ENCODE results near the gene RNF187. TPM values are rescaled to one million over a fixed set of nuclear protein-coding genes. Genes with fewer than 3 reads are reported as not detected.
"Not testable (repeated sequence)": the region's sequence is repeated elsewhere in the genome, so short reads cannot be mapped to it uniquely, and the experiment has no call there.

RNF187 gene
- total and polyA plus RNA-seq, 4 experiments from 2014 or later: 15.3 to 73.4 (median 56.9) TPM

DNA sequence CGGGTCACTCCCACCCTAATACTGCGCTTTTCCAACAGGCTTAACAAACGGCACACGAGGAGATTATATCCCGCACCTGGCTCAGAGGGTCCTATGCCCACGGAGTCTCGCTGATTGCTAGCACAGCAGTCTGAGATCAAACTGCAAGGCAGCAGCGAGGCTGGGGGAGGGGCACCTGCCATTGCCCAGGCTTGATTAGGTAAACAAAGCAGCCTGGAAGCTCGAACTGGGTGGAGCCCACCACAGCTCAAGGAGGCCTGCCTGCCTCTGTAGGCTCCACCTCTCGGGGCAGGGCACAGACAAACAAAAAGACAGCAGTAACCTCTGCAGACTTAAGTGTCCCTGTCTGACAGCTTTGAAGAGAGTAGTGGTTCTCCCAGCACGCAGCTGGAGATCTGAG is 18.8 kb downstream of the RNF187 start:
- H3K4me3 Mint-ChIP-seq; intact Hi-C loops (cut with micrococcal nuclease); H3K4me1 Mint-ChIP-seq; H3K4me3 ChIP-seq (ENCODE audit: low read length in 2 of 2); H3K9me3 ChIP-seq (ENCODE audit: control insufficient read depth in 1 of 2, low read length in 2 of 2); H3K27ac Mint-ChIP-seq; POLR2A ChIA-PET (ENCODE audit: partially characterized antibody); H3K27me3 Mint-ChIP-seq; H3K27ac ChIP-seq (ENCODE audit: low read depth, low read length); H3K9me3 Mint-ChIP-seq; H3K27me3 ChIP-seq (ENCODE audit: insufficient read depth, low read length); H3K36me3 ChIP-seq (ENCODE audit: insufficient read depth, low read length); H3K36me3 Mint-ChIP-seq; H3K4me1 ChIP-seq (ENCODE audit: insufficient read depth, low read length); DNase-seq: not testable (repeated sequence)
- CTCF ChIA-PET (ENCODE audit: partially characterized antibody): interaction anchor here (1.3 kb wide), 1 partner anchor 375 kb away, joined by 3 read pairs; no protein-coding TSS in a partner anchor

DNA sequence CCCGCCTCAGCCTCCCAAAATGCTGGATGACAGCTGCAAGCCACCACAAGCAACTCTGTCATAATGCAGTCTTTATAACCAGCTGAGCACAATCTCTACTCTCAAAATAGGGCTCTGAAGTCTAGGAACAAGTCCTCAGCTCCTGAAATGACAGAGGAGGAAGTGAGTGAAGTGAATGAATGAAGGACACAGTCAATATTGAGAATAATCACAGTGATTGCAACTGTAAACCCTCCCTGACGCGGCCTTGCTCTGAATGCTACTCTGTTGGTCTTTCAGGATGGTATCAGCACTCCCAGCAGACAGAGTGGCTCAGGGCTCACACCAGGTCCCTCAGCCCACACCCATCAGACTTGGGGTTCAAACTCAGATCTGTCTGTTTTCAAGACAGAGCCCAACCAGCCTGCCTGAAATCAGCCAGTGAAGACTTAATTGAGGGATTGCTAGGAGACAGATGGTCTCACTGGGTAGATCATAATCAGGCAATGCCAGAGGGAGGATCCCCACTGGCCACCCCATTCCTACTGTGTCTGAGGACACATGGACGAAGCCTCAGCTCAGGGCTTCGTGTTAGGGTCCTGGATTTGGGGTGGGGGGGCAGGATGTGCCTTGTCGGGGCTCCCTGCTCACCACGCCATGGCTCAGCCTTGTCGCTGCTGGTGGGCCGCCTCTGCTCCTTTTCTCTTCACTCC is 20.9 kb downstream of the RNF187 start:
- H3K36me3 Mint-ChIP-seq: no peaks in the 10 kb centered on the region
- intact Hi-C loops (cut with micrococcal nuclease): no loop called here
- no peak overlapping the region for H3K4me3 Mint-ChIP-seq
- H3K27me3 Mint-ChIP-seq: peaks cover 2 to 5% of the 10 kb centered on the region in 2 donors
- no peaks in the 10 kb centered on the region for H3K36me3 ChIP-seq (ENCODE audit: insufficient read depth, low read length)
- no peaks in the 10 kb centered on the region for H3K27me3 ChIP-seq (ENCODE audit: insufficient read depth, low read length)
- H3K4me1 ChIP-seq (ENCODE audit: insufficient read depth, low read length): peaks cover 12% of the 10 kb centered on the region
- ChIA-PET CTCF (ENCODE audit: partially characterized antibody) (interaction anchor here (1.0 kb wide), 1 partner anchor 8 kb away, joined by 3 read pairs; no protein-coding TSS in a partner anchor), POLR2A (ENCODE audit: partially characterized antibody) (no interaction called here)
- H3K9me3 Mint-ChIP-seq: no peaks in the 10 kb centered on the region
- no peak overlapping the region for H3K27ac Mint-ChIP-seq
- H3K9me3 ChIP-seq (ENCODE audit: control insufficient read depth in 1 of 2, low read length in 2 of 2): no peaks in the 10 kb centered on the region
- peaks cover 5 to 12% (median 10%) of the 10 kb centered on the region in 4 donors for H3K4me1 Mint-ChIP-seq
- no peak overlapping the region for H3K27ac ChIP-seq (ENCODE audit: low read depth, low read length)
- no peak for DNase-seq
- no peak overlapping the region for H3K4me3 ChIP-seq (ENCODE audit: low read length in 2 of 2)

DNA sequence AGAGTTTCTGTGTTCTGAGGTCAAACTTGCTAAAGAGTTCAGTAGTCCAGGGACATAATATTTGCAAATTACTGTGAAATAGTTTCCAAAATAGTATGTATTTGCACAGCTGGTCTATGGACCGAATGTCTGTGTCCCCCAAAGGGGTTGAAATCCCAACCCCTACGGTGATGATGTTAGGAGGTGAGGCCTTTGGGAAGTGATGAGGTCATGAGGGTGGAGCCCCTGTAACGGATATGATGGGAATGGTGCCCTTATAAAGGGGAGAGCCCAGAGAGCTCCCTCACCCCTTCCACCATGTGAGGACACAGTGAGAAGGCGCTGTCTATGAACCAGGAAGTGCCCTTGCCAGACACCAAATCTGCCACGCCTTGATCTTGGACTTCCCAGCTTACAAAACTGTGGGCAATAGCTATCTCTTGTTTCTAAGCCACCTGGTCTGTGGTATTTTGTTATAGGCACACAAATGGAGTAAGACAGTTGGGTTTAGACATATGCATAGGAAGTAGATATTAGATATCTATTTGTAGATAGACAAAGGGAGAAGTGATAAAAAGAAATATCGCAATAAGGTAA is 21.7 kb downstream of the RNF187 start:
- Histone ChIP-seq H3K4me3 (ENCODE audit: low read length in 2 of 2) (no peak overlapping the region), H3K4me1 (ENCODE audit: insufficient read depth, low read length) (peaks cover 14% of the 10 kb centered on the region), H3K9me3 (ENCODE audit: control insufficient read depth in 1 of 2, low read length in 2 of 2) (no peaks in the 10 kb centered on the region), H3K27ac (ENCODE audit: low read depth, low read length) (no peak overlapping the region), H3K36me3 (ENCODE audit: insufficient read depth, low read length) (no peaks in the 10 kb centered on the region), H3K27me3 (ENCODE audit: insufficient read depth, low read length) (no peaks in the 10 kb centered on the region)
- Mint-ChIP-seq H3K36me3 (no peaks in the 10 kb centered on the region), H3K9me3 (no peaks in the 10 kb centered on the region), H3K4me3 (no peak overlapping the region), H3K27me3 (peaks cover 2 to 5% of the 10 kb centered on the region in 2 donors), H3K27ac (no peak overlapping the region), H3K4me1 (peaks cover 6 to 18% (median 12%) of the 10 kb centered on the region in 4 donors)
- POLR2A ChIA-PET (ENCODE audit: partially characterized antibody): no interaction called here
- CTCF ChIA-PET (ENCODE audit: partially characterized antibody): interaction anchor here (1.0 kb wide), 1 partner anchor 9 kb away, joined by 3 read pairs; no protein-coding TSS in a partner anchor
- no peak for DNase-seq
- intact Hi-C loops (cut with micrococcal nuclease): no loop called here

DNA sequence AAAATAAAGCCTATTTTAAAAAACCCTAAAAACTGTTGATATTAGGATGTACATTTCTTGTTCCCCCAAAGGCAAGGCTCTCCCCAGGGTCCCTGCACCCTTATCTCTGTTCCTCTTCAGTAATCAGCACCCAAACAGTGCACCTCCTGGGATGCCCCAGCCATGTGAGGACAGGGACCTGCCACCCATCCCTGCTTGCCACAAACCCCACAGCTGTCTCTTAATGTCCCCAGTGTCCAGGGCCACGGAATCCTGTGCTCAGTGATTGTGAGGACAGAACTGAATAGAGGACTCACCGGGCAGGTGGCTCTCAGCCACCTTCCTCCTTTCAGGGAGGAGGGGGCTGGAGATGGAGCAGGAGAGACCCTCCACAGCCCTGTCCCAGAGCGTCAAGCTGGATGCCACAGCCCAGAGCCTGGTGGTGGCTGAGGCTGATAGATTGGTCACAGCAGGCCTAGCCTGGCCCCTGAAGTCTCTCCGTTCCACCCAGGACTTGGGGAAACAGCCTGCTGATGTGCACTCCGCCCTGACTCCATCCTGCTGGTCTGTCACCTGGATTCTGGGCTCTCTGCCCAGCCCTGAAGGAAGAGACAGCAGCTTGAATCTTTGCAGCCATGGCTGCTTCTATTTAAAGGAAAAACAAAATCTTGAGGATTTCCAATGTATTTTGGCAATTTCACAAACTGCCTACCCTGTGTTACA is 23.1 kb downstream of the RNF187 start:
- Mint-ChIP-seq H3K4me3 (no peak overlapping the region), H3K27me3 (peaks cover 2 to 7% of the 10 kb centered on the region in 2 donors), H3K27ac (no peak overlapping the region), H3K4me1 (peaks cover 6 to 21% (median 13%) of the 10 kb centered on the region in 4 donors), H3K36me3 (no peaks in the 10 kb centered on the region), H3K9me3 (no peaks in the 10 kb centered on the region)
- no peaks in the 10 kb centered on the region for H3K36me3 ChIP-seq (ENCODE audit: insufficient read depth, low read length)
- H3K27ac ChIP-seq (ENCODE audit: low read depth, low read length): no peak overlapping the region
- no peaks in the 10 kb centered on the region for H3K27me3 ChIP-seq (ENCODE audit: insufficient read depth, low read length)
- no peaks in the 10 kb centered on the region for H3K9me3 ChIP-seq (ENCODE audit: control insufficient read depth in 1 of 2, low read length in 2 of 2)
- peaks cover 14% of the 10 kb centered on the region for H3K4me1 ChIP-seq (ENCODE audit: insufficient read depth, low read length)
- CTCF ChIA-PET (ENCODE audit: partially characterized antibody): interaction anchor here (3.5 kb wide), 1 partner anchor 10 kb away, joined by 14 read pairs; no protein-coding TSS in a partner anchor
- intact Hi-C loops (cut with micrococcal nuclease): no loop called here
- POLR2A ChIA-PET (ENCODE audit: partially characterized antibody): no interaction called here
- no peak for DNase-seq
- no peak overlapping the region for H3K4me3 ChIP-seq (ENCODE audit: low read length in 2 of 2)

- no peaks in the 10 kb centered on the region for H3K36me3 ChIP-seq (ENCODE audit: insufficient read depth, low read length)
- H3K27me3 ChIP-seq (ENCODE audit: insufficient read depth, low read length): no peaks in the 10 kb centered on the region
- H3K27ac Mint-ChIP-seq: peak overlapping the region in 2 of 7 donors; percentile 3 to 84
- ChIA-PET POLR2A (ENCODE audit: partially characterized antibody) (no interaction called here), CTCF (ENCODE audit: partially characterized antibody) (interaction anchor here (3.5 kb wide), 1 partner anchor 10 kb away, joined by 14 read pairs; no protein-coding TSS in a partner anchor)
- H3K36me3 Mint-ChIP-seq: no peaks in the 10 kb centered on the region
- no peak overlapping the region for H3K27ac ChIP-seq (ENCODE audit: low read depth, low read length)
- H3K4me1 Mint-ChIP-seq: peaks cover 7 to 21% (median 13%) of the 10 kb centered on the region in 4 donors
- no peak overlapping the region for H3K4me3 ChIP-seq (ENCODE audit: low read length in 2 of 2)
- no peaks in the 10 kb centered on the region for H3K9me3 Mint-ChIP-seq
- no peaks in the 10 kb centered on the region for H3K9me3 ChIP-seq (ENCODE audit: control insufficient read depth in 1 of 2, low read length in 2 of 2)
- peaks cover 3 to 7% of the 10 kb centered on the region in 2 donors for H3K27me3 Mint-ChIP-seq
- intact Hi-C loops (cut with micrococcal nuclease): no loop called here
- peaks cover 14% of the 10 kb centered on the region for H3K4me1 ChIP-seq (ENCODE audit: insufficient read depth, low read length)
- no peak overlapping the region for H3K4me3 Mint-ChIP-seq
- no peak for DNase-seq
Measured at GRCh38 chr1:228510803-228511413, 23.7 kb downstream of the RNF187 start.

DNA sequence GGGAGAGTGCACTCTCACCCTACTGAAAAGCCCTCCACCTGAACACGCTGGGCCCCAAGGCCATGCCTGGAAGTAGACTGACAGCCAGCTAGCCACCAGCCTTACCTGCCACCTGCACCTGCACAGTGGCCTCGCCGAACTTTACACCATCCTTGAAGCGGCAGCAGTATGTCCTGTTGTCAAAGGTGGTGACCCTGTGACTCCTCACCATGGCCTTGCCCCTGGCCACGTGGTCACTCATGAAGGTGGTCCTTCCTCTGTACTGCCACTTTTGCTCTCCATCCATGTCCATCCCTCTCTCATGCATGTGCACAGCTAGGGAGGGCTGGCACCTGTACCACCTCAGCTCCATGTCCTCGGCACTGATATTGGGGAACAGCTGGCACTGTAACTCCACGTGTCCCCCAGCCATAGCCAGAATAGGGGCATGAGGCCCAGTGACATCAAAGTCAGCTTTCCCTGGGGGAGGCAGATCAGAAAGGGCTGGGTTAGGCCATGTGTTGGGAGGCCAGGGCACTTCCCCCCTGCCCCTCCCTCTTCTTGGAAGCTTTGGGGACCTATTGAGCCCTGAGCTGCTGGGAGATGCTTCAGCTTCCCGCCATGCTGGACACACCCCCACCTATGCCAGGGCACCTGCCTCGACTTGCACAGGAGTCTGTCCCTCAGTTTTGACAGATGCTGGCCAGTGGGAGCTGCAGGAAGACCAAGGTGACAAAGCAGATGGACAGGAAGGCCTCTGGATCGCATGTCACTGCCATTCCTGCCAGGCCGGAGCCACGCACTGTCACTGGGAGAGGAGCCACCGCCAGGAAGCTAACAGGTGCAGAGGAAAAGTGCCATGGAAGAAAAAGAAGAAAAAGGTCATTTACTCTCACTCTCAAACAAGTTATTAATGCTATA is 24.6 kb downstream of the RNF187 start:
- Mint-ChIP-seq H3K9me3 (no peaks in the 10 kb centered on the region), H3K4me3 (peak overlapping the region in 1 of 8 donors; percentile 3), H3K4me1 (peaks cover 7 to 21% (median 13%) of the 10 kb centered on the region in 4 donors), H3K27ac (peak overlapping the region in 1 of 7 donors; percentile 74), H3K36me3 (no peaks in the 10 kb centered on the region), H3K27me3 (peaks cover 5 to 7% of the 10 kb centered on the region in 2 donors)
- Histone ChIP-seq H3K36me3 (ENCODE audit: insufficient read depth, low read length) (no peaks in the 10 kb centered on the region), H3K4me3 (ENCODE audit: low read length in 2 of 2) (no peak overlapping the region), H3K27ac (ENCODE audit: low read depth, low read length) (no peak overlapping the region), H3K27me3 (ENCODE audit: insufficient read depth, low read length) (no peaks in the 10 kb centered on the region), H3K9me3 (ENCODE audit: control insufficient read depth in 1 of 2, low read length in 2 of 2) (no peaks in the 10 kb centered on the region), H3K4me1 (ENCODE audit: insufficient read depth, low read length) (peaks cover 14% of the 10 kb centered on the region)
- intact Hi-C loops (cut with micrococcal nuclease): no loop called here
- no peak for DNase-seq
- CTCF ChIA-PET (ENCODE audit: partially characterized antibody): interaction anchor here (0.9 to 3.5 kb wide), 3 partner anchors 9 to 380 kb away, joined by 3 to 14 read pairs (median 4); no protein-coding TSS in a partner anchor
- POLR2A ChIA-PET (ENCODE audit: partially characterized antibody): interaction anchor here (0.6 to 0.9 kb wide), 2 partner anchors 11 to 25 kb away, joined by 3 read pairs; no protein-coding TSS in a partner anchor

All from CD4-positive, alpha-beta memory T cell (primary cell).